Measurements from ENCODE around the gene PLEKHA7. TPM values are rescaled to one million over a fixed set of nuclear protein-coding genes. Genes with fewer than 3 reads are reported as not detected.

The PLEKHA7 gene
- total RNA-seq, 6 experiments from 2014 or later: 12.7 to 26.7 (median 21.5) TPM

DNA sequence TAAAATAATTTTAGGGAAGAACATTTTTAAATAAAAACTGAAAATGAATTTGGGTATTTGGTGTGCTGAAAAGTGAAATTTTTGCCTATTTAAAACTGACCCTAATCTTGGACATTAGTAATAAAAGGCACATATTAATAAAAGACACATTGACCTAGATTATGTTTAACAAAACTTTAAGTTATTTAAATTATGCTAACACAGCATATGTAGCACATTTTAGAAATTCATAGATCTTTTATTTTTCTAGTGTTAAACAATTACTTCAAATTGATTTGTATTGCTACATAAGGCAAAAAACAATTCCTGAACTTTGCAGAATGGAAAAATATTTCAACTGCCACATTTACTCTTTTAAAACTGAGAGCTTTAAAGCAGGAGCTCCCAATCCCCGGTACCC lies 265.1 kb downstream of the PLEKHA7 start:
- Histone ChIP-seq H3K36me3 (peaks cover 3 to 88% (median 42%) of the 10 kb centered on the region in 4 donors), H3K4me1 (peaks cover 0 to 6% (median 0%) of the 10 kb centered on the region in 4 donors), H3K27ac (no peak overlapping the region), H3K27me3 (no peaks in the 10 kb centered on the region), H3K4me3 (no peak overlapping the region), H3K9me3 (no peaks in the 10 kb centered on the region)
- TF ChIP-seq, protein P1, sequence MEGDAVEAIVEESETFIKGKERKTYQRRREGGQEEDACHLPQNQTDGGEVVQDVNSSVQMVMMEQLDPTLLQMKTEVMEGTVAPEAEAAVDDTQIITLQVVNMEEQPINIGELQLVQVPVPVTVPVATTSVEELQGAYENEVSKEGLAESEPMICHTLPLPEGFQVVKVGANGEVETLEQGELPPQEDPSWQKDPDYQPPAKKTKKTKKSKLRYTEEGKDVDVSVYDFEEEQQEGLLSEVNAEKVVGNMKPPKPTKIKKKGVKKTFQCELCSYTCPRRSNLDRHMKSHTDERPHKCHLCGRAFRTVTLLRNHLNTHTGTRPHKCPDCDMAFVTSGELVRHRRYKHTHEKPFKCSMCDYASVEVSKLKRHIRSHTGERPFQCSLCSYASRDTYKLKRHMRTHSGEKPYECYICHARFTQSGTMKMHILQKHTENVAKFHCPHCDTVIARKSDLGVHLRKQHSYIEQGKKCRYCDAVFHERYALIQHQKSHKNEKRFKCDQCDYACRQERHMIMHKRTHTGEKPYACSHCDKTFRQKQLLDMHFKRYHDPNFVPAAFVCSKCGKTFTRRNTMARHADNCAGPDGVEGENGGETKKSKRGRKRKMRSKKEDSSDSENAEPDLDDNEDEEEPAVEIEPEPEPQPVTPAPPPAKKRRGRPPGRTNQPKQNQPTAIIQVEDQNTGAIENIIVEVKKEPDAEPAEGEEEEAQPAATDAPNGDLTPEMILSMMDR (IDR thresholded peaks at IDR 0.05): no peak
- no peak for TF ChIP-seq POLR2A (IDR thresholded peaks at IDR 0.05)
- intact Hi-C loops (cut with DNase I): no loop called here
- 89% methylated on average over 1 of the region's 1 CpG for WGBS (ENCODE audit: insufficient coverage, low coverage, low lambda C conversion rate, missing lambda C conversion rate)
- DNase-seq: no peak
- no peak for ATAC-seq

GRCh38 chr11:16745950-16746605 lies 268.1 kb downstream of the PLEKHA7 start:
- no peak for TF ChIP-seq POLR2A (IDR thresholded peaks at IDR 0.05)
- TF ChIP-seq, protein P1 (IDR thresholded peaks at IDR 0.05): no peak
- Histone ChIP-seq H3K4me1 (peaks cover 0 to 16% (median 4%) of the 10 kb centered on the region in 4 donors), H3K27ac (no peak overlapping the region), H3K9me3 (no peaks in the 10 kb centered on the region), H3K4me3 (no peak overlapping the region), H3K27me3 (no peaks in the 10 kb centered on the region), H3K36me3 (peaks cover 3 to 58% (median 30%) of the 10 kb centered on the region in 4 donors)
- DNase-seq: no peak
- intact Hi-C loops (cut with DNase I): no loop called here
- ATAC-seq: no peak
- WGBS (ENCODE audit: insufficient coverage, low coverage, low lambda C conversion rate, missing lambda C conversion rate): 78% methylated on average over 2 of the region's 2 CpGs

DNA sequence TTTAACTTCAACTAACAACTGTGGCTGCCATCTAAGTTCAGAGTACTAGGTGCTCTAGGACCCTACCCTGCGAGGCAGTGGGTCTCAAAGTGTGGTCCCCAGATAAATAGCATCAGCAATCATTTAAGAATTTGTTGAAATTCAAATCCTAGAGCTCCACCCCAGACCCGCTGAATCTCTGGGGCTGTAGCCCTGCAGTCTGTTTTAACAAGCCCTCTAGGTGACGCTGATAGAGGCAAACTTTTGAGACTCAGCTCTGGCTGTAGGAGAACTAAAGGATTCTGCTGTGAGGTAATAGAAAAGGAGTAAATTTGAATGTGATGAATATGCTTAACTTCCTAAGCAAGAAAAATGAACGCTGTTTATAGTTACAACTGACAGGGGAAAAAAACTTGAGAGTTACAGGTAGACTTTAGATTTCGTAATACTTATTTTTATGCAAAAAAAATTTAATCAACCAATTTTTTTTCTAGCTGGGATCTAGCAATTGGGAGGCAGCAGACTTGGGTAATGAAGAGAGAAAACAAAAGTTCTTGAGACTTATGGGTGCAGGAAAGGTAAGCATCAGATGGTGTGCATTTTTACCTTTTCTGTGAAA lies 270.0 kb downstream of the PLEKHA7 start:
- WGBS (ENCODE audit: insufficient coverage, low coverage, low lambda C conversion rate, missing lambda C conversion rate): 90% methylated on average over 5 of the region's 5 CpGs
- H3K4me1 ChIP-seq: peaks cover 0 to 22% (median 8%) of the 10 kb centered on the region in 4 donors

DNA sequence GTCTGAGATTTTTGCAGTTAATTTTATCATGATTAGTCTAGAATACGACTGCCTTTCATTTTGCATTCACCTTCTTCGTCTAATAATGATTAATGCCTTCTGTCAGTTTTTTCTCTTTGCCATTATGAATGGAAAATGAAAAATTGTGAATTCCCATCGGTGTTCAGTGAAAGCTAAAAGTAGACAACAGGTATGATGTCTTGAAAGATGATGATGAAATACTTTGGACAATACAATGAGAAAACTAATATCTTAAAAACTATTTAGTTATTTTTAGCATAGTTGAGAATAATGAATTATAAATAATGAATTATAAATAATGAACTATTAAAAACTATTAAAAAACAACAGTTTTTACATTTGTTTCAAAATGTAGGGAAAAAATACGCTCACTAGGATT lies 270.7 kb downstream of the PLEKHA7 start:
- WGBS (ENCODE audit: insufficient coverage, low coverage, low lambda C conversion rate, missing lambda C conversion rate): 91% methylated on average over 4 of the region's 4 CpGs
- no peaks in the 10 kb centered on the region for H3K27me3 ChIP-seq
- TF ChIP-seq, protein P1 (IDR thresholded peaks at IDR 0.05): no peak
- TF ChIP-seq POLR2A (IDR thresholded peaks at IDR 0.05): no peak
- DNase-seq (no peak), ATAC-seq (no peak)
- H3K27ac ChIP-seq: no peak overlapping the region
- no peaks in the 10 kb centered on the region for H3K9me3 ChIP-seq
- H3K4me1 ChIP-seq: peaks cover 0 to 22% (median 8%) of the 10 kb centered on the region in 4 donors
- H3K36me3 ChIP-seq: peaks cover 0 to 33% (median 21%) of the 10 kb centered on the region in 4 donors
- H3K4me3 ChIP-seq: no peak overlapping the region
- intact Hi-C loops (cut with DNase I): no loop called here

More for the DNA sequence above, 270.0 kb downstream of the PLEKHA7 start:
- TF ChIP-seq, protein P1 (IDR thresholded peaks at IDR 0.05): no peak
- no peak for TF ChIP-seq POLR2A (IDR thresholded peaks at IDR 0.05)
- Histone ChIP-seq H3K27me3 (no peaks in the 10 kb centered on the region), H3K27ac (no peak overlapping the region), H3K4me3 (no peak overlapping the region), H3K36me3 (peaks cover 0 to 40% (median 23%) of the 10 kb centered on the region in 4 donors), H3K9me3 (no peaks in the 10 kb centered on the region)
- no peak for DNase-seq
- ATAC-seq: no peak
- intact Hi-C loops (cut with DNase I): no loop called here

Measured in right lobe of liver (tissue), 6 donors.